ENCODE results near the gene MMP25.
"Not testable (repeated sequence)": the region's sequence is repeated elsewhere in the genome, so short reads cannot be mapped to it uniquely, and the experiment has no call there.

MMP25 gene

GRCh38 chr16:3073448-3073847 is 27.1 kb downstream of the MMP25 start:
- DNase-seq (ENCODE audit: low read depth) = no peak

DNA sequence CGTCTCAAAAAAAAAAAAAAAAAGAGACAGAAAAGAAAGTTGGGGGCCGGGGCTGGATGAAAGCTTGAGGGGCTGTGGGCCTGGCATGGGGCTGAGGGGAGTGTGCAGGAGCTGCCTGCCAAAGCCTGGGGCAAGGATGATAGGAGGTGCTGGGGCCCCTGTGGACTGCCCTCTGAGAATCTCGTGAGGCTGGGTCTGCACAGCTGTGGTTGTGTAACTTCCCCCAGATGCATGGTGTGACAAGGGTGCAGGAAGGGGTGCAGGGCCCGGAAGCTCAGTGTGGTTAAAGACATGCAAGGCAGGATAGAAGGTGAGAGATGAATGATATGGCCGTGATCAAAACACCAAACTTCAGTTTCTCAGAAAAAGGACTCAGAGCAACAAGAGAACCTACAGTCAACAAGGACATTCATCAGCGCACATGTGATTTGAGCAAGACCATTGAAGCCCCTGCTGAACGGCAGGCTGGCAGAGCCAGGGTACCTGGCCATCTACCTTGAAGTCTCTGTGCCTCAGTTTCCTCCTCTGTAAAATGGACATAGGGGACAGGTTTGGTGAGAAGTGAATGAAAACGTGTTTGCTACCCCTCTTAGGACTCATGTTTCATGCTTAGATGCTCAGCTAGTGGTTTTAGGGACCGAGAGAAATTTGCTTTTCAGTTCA is 28.6 kb downstream of the MMP25 start:
- no peak for DNase-seq (ENCODE audit: low read depth)

- no peak for DNase-seq (ENCODE audit: low read depth)
These were observed 29.2 kb downstream of the MMP25 start for GRCh38 chr16:3075523-3075915.

GRCh38 chr16:3075946-3076345 is 29.6 kb downstream of the MMP25 start:
- not testable (repeated sequence) for DNase-seq (ENCODE audit: low read depth)

- no peak for DNase-seq (ENCODE audit: low read depth)
These were observed 30.2 kb downstream of the MMP25 start for GRCh38 chr16:3076577-3076976.

DNA sequence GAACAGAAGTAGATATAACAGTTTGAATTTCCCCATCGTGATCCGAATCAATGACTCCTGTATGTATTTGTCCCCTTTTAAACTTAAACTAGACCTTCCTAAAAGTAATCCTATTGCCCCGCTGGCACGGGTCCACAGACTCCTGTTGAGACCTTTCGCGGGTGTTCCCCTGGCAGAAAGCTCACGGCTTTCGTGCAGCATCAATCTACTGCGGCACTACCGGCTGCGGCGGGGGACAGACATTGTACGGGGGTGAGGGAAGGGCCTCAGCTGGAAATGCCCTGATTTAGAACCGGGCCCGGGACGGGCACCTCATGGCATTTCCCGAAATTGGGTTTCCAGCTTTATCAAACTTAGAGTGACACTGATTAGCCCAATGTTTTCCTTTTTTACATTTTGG is 33.7 kb downstream of the MMP25 start:
- DNase-seq (ENCODE audit: low read depth) = no peak

GRCh38 chr16:3081957-3082356 is 35.6 kb downstream of the MMP25 start:
- DNase-seq (ENCODE audit: low read depth) = not testable (repeated sequence)

- DNase-seq (ENCODE audit: low read depth) = not testable (repeated sequence)
These were observed 37.0 kb downstream of the MMP25 start for GRCh38 chr16:3083408-3083807.

DNA sequence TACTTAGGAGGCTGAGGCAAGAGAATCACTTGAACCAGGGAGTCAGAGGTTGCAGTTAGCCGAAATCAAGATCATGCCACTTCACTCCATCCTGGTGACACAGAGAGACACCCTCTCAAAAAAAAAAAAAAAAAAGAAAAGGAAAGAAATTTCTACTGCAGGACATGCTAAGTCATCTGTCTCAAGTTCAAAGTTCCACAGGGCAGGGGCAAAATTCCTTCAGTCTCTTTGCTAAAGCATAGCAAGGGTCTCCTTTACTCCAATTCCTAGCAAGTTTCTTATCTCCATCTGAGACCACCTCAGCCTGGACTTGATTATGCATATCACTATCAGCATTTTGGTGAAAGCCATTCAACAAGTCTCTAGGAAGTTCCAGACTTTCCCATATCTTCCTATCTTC is 38.1 kb downstream of the MMP25 start:
- DNase-seq (ENCODE audit: low read depth) = no peak

DNA sequence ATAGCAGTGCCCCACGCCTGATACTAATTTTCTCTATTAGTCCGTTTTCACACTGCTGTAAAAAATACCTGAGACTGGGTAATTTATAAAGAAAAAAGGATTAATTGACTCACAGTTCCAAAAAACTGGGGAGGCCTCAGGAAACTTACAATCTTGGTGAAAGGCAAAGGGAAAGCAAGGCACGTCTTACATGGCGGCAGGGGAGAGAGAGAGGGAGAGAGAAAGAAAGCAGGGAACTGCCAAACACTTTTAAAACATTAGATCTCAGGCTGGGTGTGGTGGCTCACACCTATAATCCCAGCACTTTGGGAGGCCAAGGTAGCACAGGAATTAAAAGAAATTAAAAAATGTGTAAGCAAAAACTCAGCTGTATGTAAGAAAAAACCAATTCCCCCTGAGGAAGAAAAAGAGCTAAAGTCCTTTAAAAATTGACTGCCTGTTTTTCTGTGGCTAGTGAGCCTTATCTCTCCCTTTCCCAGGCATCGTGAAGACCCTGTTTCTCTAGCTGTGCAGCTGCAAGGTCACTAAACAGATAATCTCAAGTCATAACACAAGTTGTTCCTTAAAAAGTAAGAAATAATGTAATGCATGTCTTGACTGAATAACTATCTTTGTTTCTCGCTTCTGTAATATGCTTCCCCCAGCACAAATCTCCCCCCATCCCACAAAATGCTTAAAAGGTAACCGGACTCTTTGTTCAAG is 38.8 kb downstream of the MMP25 start:
- no peak for DNase-seq (ENCODE audit: low read depth)

GRCh38 chr16:3085868-3086595 is 39.7 kb downstream of the MMP25 start:
- no peak for DNase-seq (ENCODE audit: low read depth)

- no peak for DNase-seq (ENCODE audit: low read depth)
These were observed 40.4 kb downstream of the MMP25 start for GRCh38 chr16:3086596-3087242.

- no peak for DNase-seq (ENCODE audit: low read depth)
These were observed 41.2 kb downstream of the MMP25 start for GRCh38 chr16:3087243-3088235.

DNA sequence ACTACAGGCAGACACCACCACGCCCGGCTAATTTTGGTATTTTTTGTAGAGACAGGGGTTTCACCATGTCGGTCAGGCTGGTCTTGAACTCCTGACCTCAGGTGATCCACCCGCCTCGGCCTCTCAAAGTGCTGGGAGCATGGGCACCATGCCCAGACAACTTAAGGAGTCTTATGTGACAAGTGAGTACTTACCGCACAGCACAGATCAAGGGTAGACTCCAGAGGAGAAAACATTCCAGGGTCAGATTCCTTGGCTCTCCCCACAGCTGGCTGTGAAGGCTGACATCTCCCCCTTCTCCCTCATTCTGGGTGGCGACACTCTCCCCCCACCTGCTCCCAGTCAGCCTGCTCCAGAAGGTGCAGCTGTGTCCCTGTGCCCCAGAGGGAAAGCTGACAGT is 42.1 kb downstream of the MMP25 start:
- DNase-seq (ENCODE audit: low read depth) = no peak

- DNase-seq (ENCODE audit: low read depth) = no peak
These were observed 42.8 kb downstream of the MMP25 start for GRCh38 chr16:3088925-3089716.

- DNase-seq (ENCODE audit: low read depth) = no peak
These were observed 43.6 kb downstream of the MMP25 start for GRCh38 chr16:3089717-3090592.

- DNase-seq (ENCODE audit: low read depth) = no peak
These were observed 45.2 kb downstream of the MMP25 start for GRCh38 chr16:3091551-3091950.

DNA sequence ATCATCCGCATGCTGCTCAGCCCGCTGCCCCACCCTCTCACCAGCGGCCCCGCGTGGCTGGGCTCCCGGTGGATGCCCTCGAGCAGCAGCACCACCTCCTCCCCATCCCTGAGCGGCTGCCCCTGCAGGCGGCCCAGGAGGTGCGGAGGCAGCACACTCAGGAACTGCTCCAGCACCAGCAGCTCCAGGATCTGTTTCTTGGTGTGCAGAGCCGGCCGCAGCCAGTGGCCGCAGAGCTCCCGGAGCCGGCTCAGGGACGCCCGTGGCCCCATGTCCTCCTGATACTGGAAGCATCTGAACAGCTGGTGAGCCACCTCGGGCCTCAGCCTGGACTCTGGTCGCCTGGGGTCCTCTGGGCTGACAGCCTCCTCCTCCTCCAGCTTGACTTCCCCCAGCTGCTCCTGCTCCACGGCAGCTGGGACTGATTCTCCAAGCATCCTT is 46.2 kb downstream of the MMP25 start:
- DNase-seq (ENCODE audit: low read depth) = no peak

GRCh38 chr16:3094289-3095027 is 48.1 kb downstream of the MMP25 start:
- DNase-seq (ENCODE audit: low read depth) = no peak
